GM12874 (cell line): ENCODE measurements around the gene HSPBAP1.

Source experiments
- TF ChIP-seq, protein P1 (sequence below): IDR thresholded peaks from 2 replicates; pipeline ENCODE4 v1.5.1; 2011; ENCODE audit warnings: low read depth, mild to moderate bottlenecking, control low read depth, low read length, moderate library complexity; ENCODE audit not compliant: insufficient read depth

The HSPBAP1 gene, protein sequence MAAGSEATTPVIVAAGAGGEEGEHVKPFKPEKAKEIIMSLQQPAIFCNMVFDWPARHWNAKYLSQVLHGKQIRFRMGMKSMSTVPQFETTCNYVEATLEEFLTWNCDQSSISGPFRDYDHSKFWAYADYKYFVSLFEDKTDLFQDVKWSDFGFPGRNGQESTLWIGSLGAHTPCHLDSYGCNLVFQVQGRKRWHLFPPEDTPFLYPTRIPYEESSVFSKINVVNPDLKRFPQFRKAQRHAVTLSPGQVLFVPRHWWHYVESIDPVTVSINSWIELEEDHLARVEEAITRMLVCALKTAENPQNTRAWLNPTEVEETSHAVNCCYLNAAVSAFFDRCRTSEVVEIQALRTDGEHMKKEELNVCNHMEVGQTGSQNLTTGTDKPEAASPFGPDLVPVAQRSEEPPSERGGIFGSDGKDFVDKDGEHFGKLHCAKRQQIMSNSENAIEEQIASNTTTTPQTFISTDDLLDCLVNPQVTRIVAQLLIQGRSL

DNA sequence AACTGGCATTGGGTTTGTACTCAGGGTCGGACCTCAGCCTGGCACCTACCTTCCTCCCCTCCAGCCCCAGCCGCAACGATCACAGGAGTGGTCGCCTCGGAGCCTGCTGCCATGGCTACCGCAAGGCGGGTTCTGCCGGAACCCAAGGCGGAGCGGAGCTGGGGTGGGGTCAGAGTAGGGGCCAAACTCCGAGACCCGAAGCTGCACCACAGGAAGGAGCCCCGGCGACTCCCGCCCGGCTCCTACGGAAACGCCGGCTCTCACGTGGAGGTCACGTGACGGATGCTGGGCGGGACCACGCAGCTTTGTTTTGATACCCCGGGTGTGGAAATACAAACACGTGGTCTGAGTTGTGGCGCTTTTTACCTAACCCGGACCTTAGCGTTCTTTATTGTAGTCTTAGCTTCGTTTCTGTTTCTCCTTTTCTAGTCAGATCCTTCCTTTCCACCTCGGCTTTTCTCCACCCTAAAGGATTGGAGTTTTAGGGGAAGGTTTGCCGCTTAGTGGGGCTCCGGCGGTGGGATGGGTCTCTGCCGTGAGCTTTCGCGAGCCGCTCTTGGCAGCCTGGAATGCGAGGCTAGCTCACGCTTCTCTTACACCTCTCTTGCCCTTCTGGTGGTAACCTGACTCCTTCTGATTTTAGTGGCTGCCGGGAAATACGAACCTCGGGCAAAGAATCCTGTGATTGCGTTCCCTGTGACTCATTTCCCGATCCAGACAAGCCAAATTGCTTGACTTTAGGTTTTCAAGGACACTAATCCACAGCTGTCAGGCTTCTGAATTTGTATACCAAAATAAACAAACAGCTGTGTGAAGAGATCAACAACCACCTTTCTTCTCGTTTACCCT, at the start of gene HSPBAP1:
Gene HSPBAP1, minus strand, starts transcription at position 264 of the 849 bp plus-strand sequence. Its CDS starts 151 bp downstream, at position 113.
- TF ChIP-seq, protein P1, sequence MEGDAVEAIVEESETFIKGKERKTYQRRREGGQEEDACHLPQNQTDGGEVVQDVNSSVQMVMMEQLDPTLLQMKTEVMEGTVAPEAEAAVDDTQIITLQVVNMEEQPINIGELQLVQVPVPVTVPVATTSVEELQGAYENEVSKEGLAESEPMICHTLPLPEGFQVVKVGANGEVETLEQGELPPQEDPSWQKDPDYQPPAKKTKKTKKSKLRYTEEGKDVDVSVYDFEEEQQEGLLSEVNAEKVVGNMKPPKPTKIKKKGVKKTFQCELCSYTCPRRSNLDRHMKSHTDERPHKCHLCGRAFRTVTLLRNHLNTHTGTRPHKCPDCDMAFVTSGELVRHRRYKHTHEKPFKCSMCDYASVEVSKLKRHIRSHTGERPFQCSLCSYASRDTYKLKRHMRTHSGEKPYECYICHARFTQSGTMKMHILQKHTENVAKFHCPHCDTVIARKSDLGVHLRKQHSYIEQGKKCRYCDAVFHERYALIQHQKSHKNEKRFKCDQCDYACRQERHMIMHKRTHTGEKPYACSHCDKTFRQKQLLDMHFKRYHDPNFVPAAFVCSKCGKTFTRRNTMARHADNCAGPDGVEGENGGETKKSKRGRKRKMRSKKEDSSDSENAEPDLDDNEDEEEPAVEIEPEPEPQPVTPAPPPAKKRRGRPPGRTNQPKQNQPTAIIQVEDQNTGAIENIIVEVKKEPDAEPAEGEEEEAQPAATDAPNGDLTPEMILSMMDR: no peak

DNA sequence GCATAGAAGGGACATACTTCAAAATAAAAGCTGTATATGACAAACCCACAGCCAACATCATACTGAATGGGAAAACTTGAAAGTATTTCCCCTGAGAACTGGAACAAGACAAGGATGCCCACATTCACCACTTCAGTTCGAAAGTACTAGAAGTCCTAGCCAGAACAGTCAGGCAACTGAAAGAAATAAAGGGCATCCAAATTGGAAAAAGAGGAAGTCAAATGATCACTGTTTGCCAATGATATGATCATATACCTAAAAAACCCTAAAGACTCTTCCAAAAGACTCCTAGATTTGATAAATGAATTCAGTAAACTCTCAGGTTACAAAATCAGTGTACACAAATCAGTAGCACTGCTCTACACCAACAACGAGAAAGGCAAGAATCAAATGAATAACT, 42.0 kb upstream of the HSPBAP1 start:
- TF ChIP-seq, protein P1: no peak

DNA sequence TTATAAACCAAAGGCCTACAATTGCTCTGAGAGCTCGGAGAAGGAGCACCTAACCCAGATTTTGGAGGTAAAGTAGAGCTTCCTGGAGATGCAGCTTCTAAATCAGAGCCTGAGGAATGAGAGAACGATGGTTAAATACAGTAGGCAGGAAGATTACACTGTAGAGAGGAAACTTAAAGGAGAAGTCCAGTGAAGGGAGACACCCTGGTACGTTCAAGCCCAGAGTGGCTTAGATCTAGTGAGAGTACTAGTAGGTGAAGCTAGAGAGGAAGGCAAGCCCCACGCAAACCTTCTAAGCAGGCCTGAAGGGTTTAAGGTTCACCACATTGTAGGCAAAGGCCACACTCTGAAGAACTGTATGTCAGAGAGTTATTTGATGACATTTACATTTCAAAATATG, 34.6 kb upstream of the HSPBAP1 start:
- TF ChIP-seq, protein P1: no peak

DNA sequence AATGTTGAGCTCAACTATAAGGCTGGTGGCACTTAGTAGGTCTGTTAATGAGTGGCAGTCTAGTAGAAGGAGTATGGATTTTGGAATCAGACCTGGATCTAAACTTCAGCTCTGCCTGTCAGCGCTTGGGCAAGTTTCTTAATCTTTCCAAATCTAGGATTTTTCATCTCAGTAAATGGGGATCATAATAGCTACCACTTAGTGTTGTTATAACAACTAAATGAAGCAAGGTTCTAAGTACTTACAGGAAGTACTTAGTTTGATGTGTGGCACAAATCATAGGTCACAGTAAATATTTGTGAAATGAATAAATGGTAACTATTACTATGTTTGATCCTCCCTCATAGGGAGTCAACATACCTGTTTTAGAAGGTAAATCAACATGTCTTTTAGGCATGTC, 32.6 kb upstream of the HSPBAP1 start:
- TF ChIP-seq, protein P1: no peak

DNA sequence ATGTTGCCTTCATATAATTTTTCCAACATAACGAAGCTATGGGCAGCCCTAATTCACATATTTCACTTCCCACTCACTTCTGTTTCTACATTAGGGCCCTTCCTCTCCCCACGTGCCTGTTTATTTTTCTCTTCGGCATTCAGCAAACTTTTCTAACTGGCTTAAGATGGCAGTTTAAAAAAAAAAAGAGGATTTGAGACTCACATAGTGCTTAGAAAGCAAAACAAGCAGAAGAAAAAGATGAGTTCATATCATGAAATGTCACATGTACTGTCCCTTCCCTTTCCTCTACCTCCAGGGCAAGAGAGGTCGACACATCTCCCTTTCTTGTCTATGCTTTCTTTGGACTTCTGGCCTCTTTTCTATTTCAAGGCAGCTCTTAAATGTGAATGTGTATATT, 31.8 kb upstream of the HSPBAP1 start:
- TF ChIP-seq, protein P1: no peak

DNA sequence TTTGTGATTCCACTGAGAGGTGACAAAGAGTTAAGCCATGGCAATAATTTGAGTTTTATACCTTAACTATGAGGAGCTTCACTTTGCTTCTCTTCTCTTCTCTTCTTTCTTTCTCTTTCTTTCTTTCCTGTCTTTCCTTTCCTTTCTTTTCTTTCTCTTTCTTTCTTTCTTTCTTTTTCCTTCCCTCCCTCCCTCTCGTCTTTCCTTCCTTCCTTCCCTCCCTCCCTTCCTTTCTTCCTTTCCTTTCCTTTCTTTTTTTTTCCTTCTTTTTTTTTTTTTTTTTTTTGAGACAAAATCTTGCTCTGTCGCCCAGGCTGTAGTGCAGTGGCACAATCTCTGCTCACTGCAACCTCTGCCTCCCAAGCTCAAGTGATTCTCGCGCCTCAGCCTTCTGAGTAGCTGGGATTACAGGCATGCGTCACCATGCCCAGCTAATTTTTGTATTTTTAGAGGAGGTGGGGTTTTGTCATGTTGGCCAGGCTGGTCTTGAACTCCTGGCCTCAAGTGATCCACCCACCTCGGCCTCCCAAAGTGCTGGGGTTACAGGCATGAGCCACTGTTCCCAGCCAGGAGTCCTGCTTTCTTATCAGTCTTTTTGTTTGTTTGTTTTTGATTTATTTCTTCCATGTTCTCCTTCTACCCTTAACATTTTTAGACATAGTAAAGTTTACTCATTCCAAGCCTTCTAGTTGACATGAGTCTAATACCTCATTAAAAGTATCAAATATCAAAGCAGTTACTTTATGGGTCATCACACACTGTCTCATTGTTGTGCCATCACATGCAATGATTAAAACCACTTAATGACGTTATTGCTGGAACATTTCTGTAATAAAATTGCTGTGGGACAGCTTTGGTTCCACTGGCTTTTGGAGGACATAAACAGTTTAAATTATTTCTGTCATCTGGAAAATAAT, 31.1 kb upstream of the HSPBAP1 start:
- TF ChIP-seq, protein P1: no peak

DNA sequence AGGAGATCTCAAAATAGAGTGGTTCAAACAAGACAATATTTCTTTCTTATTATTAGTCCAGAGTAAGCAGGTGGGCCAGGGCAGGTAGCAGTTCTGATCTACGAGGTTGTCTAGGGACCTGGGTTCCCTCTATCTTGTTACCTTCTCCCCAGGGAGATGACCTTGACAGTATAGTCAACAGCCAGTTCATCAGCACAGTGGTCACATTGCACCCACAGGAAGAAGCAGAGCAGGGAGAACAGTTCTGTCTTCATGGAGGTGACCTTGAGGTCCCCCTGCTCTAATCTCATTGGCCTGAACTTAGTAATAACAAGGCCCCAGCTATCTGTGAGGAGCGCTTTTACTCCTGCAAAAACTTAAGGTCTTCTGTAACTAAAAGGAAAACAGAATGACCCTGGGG, 23.0 kb upstream of the HSPBAP1 start:
- TF ChIP-seq, protein P1: no peak
